Kidney glomerular epithelial cell (primary cell): ENCODE data around the gene IL1RAP.
"Not testable (repeated sequence)": the region's sequence is repeated elsewhere in the genome, so short reads cannot be mapped to it uniquely, and the experiment has no call there.

ENCODE experiments used
- DNase-seq: peaks from one replicate; lab custom pipeline; 2025; lab: John Stamatoyannopoulos, UW

The IL1RAP gene

GRCh38 chr3:190512666-190513065, 1.2 kb upstream of the IL1RAP start:
- no peak for DNase-seq

GRCh38 chr3:190514413-190515153, 698 bp downstream of the IL1RAP start:
- peak; percentile 30 for DNase-seq

DNA sequence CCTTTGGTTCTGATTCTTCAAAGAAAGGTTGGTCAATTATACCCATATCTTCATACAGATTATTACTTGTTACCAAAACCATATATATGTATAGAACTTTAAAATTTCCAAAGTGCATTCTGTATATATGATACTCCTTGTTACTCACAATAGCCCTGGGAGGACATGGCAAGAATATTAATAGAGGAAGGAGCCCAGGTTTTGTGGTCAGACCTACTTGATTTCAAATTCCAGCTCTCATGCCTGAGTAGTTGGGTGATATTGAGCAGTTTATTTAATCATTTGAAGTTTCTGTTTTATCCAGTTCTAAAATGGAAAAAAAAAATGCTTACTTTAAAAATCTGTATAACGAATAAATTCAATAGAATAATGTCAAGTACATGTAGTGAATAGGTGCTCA, 2.5 kb downstream of the IL1RAP start:
- no peak for DNase-seq

DNA sequence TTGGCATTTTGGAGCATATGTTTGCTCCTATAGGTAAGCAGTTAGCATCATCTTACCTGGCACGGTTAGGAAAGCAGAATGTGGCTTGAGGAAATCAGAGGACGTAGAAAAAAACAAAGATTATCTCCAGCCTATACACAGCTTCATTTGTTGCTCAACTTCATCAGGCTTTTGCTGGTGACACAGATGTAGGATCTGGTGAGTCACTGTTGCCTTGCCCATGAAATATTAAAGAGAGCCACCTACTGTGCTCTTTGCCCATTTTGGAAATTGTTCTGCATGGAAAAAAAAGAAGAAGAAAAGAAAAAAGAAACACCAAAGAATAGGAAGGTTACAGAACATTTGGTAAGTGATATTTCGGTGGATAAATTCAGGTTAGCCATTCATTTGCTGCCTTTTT, 3.8 kb downstream of the IL1RAP start:
- no peak for DNase-seq

- DNase-seq: not testable (repeated sequence)
Measured at GRCh38 chr3:190518531-190518930, 4.6 kb downstream of the IL1RAP start.

DNA sequence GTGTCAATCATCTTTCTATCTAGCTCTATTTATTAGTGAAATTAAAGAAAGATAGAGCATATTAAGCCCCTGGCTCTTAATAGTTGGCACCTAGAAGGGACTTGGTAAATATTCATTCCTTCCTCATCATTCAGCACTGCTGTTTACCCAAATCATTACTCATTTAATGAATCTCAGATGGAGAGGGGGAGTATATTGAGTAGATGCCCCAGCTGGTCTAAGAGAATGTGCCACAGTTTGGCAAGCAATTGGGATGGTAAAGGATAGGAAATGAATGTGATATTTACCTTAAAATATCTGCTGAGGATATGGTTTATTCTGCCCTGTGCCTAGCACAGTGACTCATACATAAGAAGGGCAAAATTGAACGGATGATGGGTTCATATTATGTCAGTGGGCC, 6.0 kb downstream of the IL1RAP start:
- no peak for DNase-seq

- no peak for DNase-seq
Measured at GRCh38 chr3:190521998-190522397, 8.1 kb downstream of the IL1RAP start.

- no peak for DNase-seq
Measured at GRCh38 chr3:190522621-190523222, 8.8 kb downstream of the IL1RAP start.

DNA sequence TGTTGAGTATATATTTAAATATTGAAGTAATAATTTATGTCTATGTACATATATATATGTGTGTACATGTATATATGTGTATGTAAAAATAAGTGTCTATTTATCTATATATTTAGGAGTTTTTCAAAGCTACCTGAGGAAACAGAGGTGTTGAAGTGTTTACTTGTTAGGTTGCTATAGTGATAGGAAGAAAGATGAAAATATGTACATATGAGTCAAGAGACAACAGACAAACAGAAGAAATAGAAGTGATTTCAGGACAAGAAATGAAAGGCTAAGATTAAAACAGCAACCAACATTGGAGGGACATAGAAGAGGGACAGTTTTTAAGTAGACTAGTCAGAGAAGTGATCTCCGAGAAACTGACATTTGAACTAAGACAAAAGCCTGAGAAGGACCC, 11.1 kb downstream of the IL1RAP start:
- DNase-seq: no peak

DNA sequence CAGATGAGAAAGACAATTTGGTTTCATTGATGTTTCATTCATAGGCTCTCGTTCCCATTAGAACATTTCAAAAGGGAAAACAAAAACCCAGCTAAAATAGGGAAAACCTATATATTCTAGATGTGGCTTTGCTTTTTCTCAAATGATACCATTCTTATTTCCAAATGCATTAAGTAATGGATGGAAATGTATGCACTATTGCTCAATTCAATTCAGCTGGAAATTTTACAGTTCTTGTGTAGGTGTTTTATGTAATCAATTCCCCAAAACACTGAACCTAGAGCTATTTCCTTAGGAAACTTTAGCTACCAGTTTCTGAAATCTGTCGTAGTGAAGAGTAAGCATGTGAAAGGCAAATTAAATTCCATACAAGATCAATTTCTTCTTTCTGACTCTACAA, 11.7 kb downstream of the IL1RAP start:
- no peak for DNase-seq

DNA sequence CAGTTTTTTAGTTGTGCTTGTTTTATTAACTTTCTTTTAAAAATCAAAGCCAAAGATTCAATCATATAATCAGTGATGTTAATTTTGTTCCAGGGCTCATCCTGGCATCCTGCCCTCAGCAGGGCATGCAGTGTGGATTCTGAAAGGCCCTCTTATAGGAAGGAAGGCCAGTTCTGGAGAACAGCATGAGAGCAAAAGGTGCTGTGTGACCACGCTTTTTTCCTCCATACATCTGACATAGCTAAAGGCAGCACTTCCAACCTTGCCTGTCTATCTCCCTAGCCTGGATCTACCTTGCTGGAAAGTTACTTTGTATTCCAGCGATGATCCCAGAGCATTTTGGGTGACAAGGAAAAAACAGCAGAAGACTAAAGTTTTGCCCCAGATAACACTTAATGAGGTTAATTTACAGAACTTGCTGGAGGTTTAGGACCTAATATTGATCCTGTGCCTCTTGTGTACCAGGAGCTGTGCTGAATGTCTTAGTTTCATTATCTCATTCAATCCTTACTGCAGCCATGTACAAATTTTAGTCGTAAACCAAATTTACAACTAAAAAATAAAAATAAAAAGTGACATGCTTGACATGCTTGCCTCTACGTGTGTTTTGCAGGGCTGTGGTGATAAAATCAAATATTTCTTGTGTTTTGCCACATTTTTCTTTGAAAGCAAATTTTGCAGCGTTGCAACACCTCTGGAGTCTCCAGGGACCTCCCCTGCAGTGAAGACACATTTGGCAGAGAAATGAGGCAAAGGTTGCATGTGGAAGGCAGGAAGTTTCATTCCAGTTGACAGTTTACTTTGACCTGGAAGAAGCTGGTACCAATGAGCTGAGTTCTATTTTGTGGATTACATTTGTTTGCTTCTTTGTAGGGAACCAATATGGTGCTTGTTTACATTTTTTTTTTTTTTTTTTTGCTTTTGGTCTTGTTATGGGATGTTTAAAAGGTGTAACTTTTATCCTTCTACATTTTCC, 13.2 kb downstream of the IL1RAP start:
- DNase-seq: no peak

DNA sequence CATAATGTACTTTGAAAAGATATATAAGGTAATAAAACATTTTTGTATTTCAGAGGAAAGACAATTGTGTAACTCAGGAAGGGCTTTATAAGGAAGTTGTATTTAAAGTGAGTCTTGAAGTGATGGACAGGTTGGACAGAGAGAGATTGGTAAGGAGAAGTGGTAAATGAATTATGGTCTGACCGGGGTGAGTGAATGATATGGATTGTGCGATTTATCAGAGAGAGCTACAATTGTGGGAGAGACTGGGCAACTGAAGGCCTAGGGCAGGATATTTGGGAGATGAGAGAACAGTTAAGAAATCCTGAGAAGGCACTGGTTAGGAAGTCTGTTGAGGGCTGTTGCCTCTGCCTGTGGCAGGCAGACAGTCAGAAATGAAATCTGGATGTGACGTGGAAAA, 14.8 kb downstream of the IL1RAP start:
- DNase-seq: no peak

DNA sequence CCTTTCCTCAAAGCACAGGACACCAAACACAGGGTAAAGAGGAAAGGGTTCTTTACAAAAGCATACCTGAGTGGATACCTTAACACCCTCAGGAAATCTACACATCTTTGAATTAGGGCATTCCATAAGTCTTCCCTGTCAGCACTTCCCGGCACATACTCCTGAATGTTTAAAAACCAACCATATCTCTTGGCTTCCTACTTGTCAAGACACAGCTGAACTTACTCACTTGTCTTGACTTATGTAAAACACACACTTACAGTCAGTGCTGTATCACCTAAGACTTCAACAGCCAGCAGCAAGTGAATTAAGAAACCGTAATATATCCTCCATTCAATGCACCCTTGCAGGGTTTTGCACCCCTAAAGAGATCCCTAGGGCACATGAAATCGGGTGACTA, 17.5 kb downstream of the IL1RAP start:
- no peak for DNase-seq

DNA sequence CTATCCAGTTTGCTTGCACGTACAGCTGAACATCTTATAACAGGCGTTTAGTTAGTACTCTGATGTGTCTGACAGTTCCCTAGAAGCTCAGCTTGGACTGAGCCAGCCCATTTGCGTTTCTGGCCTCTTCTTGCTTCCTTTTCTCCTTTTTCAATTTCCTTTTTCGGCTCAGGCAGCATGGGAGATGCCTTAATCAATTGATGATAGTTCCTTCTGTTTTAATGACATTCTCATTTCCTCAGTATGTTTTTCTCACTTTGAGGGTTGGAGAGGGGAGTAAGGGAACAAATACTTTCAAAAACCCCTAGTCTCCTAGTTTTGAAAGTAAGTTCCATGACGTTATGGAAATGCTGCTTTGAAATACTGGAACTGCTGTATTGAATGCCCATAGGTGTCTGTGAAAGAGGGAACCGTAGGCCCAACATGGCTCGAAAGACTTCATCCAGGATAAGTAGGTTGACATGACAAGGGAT, 18.9 kb downstream of the IL1RAP start:
- DNase-seq: no peak

GRCh38 chr3:190533511-190534281, 19.8 kb downstream of the IL1RAP start:
- DNase-seq: peak; percentile 99

GRCh38 chr3:190534386-190534785, 20.5 kb downstream of the IL1RAP start:
- no peak for DNase-seq

DNA sequence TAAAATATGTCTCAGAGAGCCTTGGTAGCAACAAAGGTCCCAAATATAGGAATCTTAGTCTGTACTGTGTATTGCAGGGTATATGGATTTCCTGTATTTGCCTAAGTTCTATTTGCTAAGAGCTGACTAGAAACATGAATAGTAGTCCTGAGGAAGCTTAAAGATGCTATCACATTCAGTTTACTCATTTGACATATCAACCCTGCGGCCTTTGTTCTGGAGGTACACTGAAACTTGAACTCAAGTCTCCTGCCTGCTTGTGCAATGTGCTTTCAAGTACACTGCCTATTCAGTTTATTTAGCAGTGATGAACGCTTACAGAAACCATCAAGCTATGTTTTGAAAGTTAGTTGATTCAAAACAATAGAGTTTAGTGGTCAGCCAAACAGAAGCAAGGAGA, 21.1 kb downstream of the IL1RAP start:
- no peak for DNase-seq

- DNase-seq: no peak
Measured at GRCh38 chr3:190537146-190537545, 23.3 kb downstream of the IL1RAP start.

DNA sequence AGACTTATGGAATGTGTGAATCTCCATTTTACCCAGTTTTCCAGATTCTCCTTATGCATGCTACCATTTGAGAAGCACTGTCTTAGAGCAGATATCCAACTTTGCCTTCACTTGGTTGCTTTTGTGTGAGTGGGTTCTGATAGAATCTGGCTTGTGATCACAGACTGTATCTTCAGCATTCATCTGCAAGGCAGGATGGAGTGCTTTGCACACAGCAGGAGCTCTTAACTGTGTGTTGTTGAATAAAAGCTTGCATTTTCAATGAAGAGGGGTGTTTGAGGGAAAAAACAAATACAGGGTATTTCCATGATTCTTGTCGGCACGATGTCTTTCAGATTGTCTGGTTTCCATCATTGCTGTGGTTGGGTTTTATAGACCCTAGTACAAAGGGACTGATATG, 24.4 kb downstream of the IL1RAP start:
- DNase-seq: no peak

- DNase-seq: no peak
Measured at GRCh38 chr3:190539526-190539925, 25.6 kb downstream of the IL1RAP start.

- no peak for DNase-seq
Measured at GRCh38 chr3:190541008-190541407, 27.1 kb downstream of the IL1RAP start.

- peak; percentile 30 for DNase-seq
Measured at GRCh38 chr3:190541560-190541959, 27.7 kb downstream of the IL1RAP start.
